Measurements from ENCODE around the gene SUGP2. TPM values are rescaled to one million over a fixed set of nuclear protein-coding genes. Genes with fewer than 3 reads are reported as not detected.
A peak's percentile ranks its signal among the peaks of the same experiment; 100 is the strongest.

SUGP2 gene
- total and polyA plus RNA-seq, 5 experiments from 2014 or later, result 7.4 to 136 (median 8.2) TPM

GRCh38 chr19:19056636-19057275 lies 23.4 kb upstream of the SUGP2 start:
- Mint-ChIP-seq H3K36me3 (peaks cover 0 to 28% (median 4%) of the 10 kb centered on the region in 3 donors), H3K4me1 (peaks cover 0 to 4% (median 0%) of the 10 kb centered on the region in 4 donors), H3K27me3 (no peaks in the 10 kb centered on the region), H3K9me3 (no peaks in the 10 kb centered on the region), H3K27ac (no peak overlapping the region), H3K4me3 (no peak overlapping the region)
- POLR2A ChIA-PET, result no interaction called here
- DNase-seq, result no peak
- ATAC-seq, result no peak

GRCh38 chr19:19055701-19056100 lies 22.4 kb upstream of the SUGP2 start:
- H3K27ac Mint-ChIP-seq, result no peak overlapping the region
- no peak for DNase-seq
- H3K9me3 Mint-ChIP-seq, result no peaks in the 10 kb centered on the region
- H3K4me1 Mint-ChIP-seq, result peaks cover 0 to 2% (median 0%) of the 10 kb centered on the region in 4 donors
- H3K27me3 Mint-ChIP-seq, result no peaks in the 10 kb centered on the region
- POLR2A ChIA-PET, result no interaction called here
- ATAC-seq, result no peak
- H3K36me3 Mint-ChIP-seq, result peaks cover 0 to 35% (median 4%) of the 10 kb centered on the region in 3 donors
- H3K4me3 Mint-ChIP-seq, result no peak overlapping the region

- POLR2A ChIA-PET, result interaction anchor here (0.6 to 0.8 kb wide), 2 partner anchors 44 to 1341 kb away, joined by 3 read pairs; no protein-coding TSS in a partner anchor
- Mint-ChIP-seq H3K36me3 (peaks cover 0 to 40% (median 4%) of the 10 kb centered on the region in 3 donors), H3K9me3 (no peaks in the 10 kb centered on the region), H3K4me1 (peaks cover 0 to 2% (median 0%) of the 10 kb centered on the region in 4 donors), H3K4me3 (no peak overlapping the region), H3K27ac (no peak overlapping the region), H3K27me3 (no peaks in the 10 kb centered on the region)
- no peak for ATAC-seq
- DNase-seq, result no peak
These were observed 21.7 kb upstream of the SUGP2 start for GRCh38 chr19:19054939-19055440.

DNA sequence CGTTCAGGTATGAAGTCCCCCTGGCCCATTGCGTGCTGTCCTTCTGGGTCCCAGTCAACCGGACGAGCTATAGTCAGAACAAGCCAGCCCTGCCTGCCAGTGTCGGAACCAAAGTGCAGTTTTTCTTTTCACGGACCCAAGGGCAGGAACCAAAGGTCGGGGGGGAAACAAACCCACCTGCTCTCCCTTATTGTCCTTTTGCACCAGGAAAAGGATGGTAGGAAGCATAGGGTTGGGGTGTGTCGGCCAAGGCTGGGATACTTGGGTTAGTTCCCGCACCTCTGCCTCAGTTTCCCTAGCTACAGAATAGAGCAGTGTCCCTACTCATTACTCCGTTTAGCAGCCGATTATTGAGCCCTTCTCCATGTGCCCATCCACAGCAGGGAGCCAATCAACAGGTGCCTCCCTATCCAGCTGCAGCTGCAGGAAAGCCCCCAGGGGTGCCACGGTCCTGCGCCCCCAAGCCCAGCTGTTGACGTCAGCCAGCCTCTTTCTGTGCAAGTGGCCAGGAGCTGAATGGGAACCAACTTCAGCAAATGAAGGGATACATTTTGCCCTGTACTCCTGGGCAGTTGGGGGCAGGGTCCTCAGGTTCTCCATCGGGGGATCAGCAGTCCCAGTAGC lies 21.1 kb upstream of the SUGP2 start:
- H3K4me1 Mint-ChIP-seq, result peaks cover 0 to 2% (median 0%) of the 10 kb centered on the region in 4 donors
- POLR2A ChIA-PET, result interaction anchor here (0.8 kb wide), 1 partner anchor 43 kb away, joined by 3 read pairs; no protein-coding TSS in a partner anchor
- ATAC-seq, result no peak
- DNase-seq, result no peak
- H3K27me3 Mint-ChIP-seq, result no peaks in the 10 kb centered on the region
- H3K9me3 Mint-ChIP-seq, result no peaks in the 10 kb centered on the region
- H3K36me3 Mint-ChIP-seq, result peaks cover 0 to 45% (median 4%) of the 10 kb centered on the region in 3 donors
- H3K27ac Mint-ChIP-seq, result peak overlapping the region in 1 of 10 donors; percentile 27
- no peak overlapping the region for H3K4me3 Mint-ChIP-seq

GRCh38 chr19:19053508-19054314 lies 20.4 kb upstream of the SUGP2 start:
- peaks cover 0 to 49% (median 4%) of the 10 kb centered on the region in 3 donors for H3K36me3 Mint-ChIP-seq
- POLR2A ChIA-PET, result interaction anchor here (1.0 kb wide), 1 partner anchor 138 kb away, joined by 3 read pairs; the partner anchor contains the start of gene BORCS8
- DNase-seq (peak; percentile 34 to 81 (median 64)), ATAC-seq (peak; percentile 60 to 89)
- peaks cover 0 to 2% (median 0%) of the 10 kb centered on the region in 4 donors for H3K4me1 Mint-ChIP-seq
- H3K4me3 Mint-ChIP-seq, result no peak overlapping the region
- no peak overlapping the region for H3K27ac Mint-ChIP-seq
- H3K9me3 Mint-ChIP-seq, result no peaks in the 10 kb centered on the region
- no peaks in the 10 kb centered on the region for H3K27me3 Mint-ChIP-seq

DNA sequence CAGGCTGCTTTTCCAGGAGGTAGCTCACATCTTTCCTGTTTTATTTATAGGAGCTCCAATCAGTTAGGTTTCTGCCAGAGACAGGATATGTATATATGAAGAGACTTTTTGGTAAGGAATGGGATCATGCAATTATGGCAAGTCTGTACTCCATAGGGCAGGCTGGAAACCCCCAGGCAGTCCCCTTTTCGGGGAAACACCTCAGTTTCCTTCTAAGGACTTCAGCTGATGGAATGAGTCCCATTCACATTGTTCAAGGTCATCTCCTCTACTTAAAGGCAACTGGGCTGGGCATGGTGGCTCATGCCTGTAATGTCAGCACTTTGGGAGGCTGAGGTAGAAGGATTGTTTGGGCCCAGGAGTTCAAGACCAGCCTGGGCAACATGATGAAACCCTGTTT lies 19.6 kb upstream of the SUGP2 start:
- POLR2A ChIA-PET, result interaction anchor here (1.0 kb wide), 1 partner anchor 139 kb away, joined by 3 read pairs; the partner anchor contains the start of gene BORCS8
- peaks cover 0 to 2% (median 0%) of the 10 kb centered on the region in 4 donors for H3K4me1 Mint-ChIP-seq
- no peak for ATAC-seq

GRCh38 chr19:19051478-19052213 lies 18.3 kb upstream of the SUGP2 start:
- H3K4me3 Mint-ChIP-seq, result no peak overlapping the region
- no peak overlapping the region for H3K27ac Mint-ChIP-seq
- DNase-seq (no peak), ATAC-seq (no peak)
- H3K27me3 Mint-ChIP-seq, result no peaks in the 10 kb centered on the region
- peaks cover 0 to 2% (median 0%) of the 10 kb centered on the region in 4 donors for H3K4me1 Mint-ChIP-seq
- no peaks in the 10 kb centered on the region for H3K9me3 Mint-ChIP-seq
- H3K36me3 Mint-ChIP-seq, result peaks cover 0 to 54% (median 4%) of the 10 kb centered on the region in 3 donors
- POLR2A ChIA-PET, result interaction anchor here (0.5 kb wide), 1 partner anchor 1325 kb away, joined by 3 read pairs; no protein-coding TSS in a partner anchor

More for the DNA sequence above, 19.6 kb upstream of the SUGP2 start:
- no peak for DNase-seq
- H3K27me3 Mint-ChIP-seq, result no peaks in the 10 kb centered on the region
- peaks cover 0 to 46% (median 4%) of the 10 kb centered on the region in 3 donors for H3K36me3 Mint-ChIP-seq
- H3K27ac Mint-ChIP-seq, result no peak overlapping the region
- no peak overlapping the region for H3K4me3 Mint-ChIP-seq
- H3K9me3 Mint-ChIP-seq, result no peaks in the 10 kb centered on the region

DNA sequence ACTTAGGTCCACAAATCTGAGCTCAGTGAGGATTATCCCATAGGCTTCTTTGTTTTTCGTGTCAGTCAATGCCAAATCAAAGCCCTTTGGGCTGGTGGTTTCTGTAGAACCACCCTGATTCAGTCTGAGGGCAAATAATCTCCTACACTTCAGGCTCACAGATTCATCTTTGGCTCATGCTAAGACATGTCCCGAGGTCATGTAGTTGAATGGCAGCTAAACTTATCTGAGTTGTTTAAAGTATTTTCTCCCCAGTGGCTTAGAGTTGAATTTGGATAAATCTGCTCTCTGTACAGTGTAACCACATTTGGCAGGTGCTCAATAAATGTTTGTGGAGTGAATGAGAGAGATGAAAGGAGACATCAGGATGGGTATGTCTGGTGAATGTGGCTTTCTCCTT lies 17.4 kb upstream of the SUGP2 start:
- Mint-ChIP-seq H3K27ac (no peak overlapping the region), H3K9me3 (no peaks in the 10 kb centered on the region), H3K4me1 (peaks cover 0 to 2% (median 0%) of the 10 kb centered on the region in 4 donors), H3K4me3 (no peak overlapping the region), H3K27me3 (no peaks in the 10 kb centered on the region), H3K36me3 (peaks cover 0 to 56% (median 4%) of the 10 kb centered on the region in 3 donors)
- DNase-seq, result no peak
- POLR2A ChIA-PET, result no interaction called here
- no peak for ATAC-seq

GRCh38 chr19:19050104-19050503 lies 16.8 kb upstream of the SUGP2 start:
- Mint-ChIP-seq H3K27me3 (no peaks in the 10 kb centered on the region), H3K36me3 (peaks cover 0 to 60% (median 4%) of the 10 kb centered on the region in 3 donors), H3K9me3 (no peaks in the 10 kb centered on the region), H3K27ac (no peak overlapping the region), H3K4me3 (no peak overlapping the region), H3K4me1 (peaks cover 0 to 2% (median 0%) of the 10 kb centered on the region in 4 donors)
- POLR2A ChIA-PET, result no interaction called here
- ATAC-seq (no peak), DNase-seq (no peak)

- no peaks in the 10 kb centered on the region for H3K9me3 Mint-ChIP-seq
- H3K4me3 Mint-ChIP-seq, result no peak overlapping the region
- peaks cover 0 to 2% (median 0%) of the 10 kb centered on the region in 4 donors for H3K4me1 Mint-ChIP-seq
- DNase-seq (no peak), ATAC-seq (no peak)
- H3K27me3 Mint-ChIP-seq, result no peaks in the 10 kb centered on the region
- POLR2A ChIA-PET, result no interaction called here
- peak overlapping the region in 1 of 10 donors; percentile 55 for H3K27ac Mint-ChIP-seq
- H3K36me3 Mint-ChIP-seq, result peaks cover 0 to 67% (median 6%) of the 10 kb centered on the region in 3 donors
These were observed 16.1 kb upstream of the SUGP2 start for GRCh38 chr19:19049406-19049805.

GRCh38 chr19:19043881-19044280 lies 10.6 kb upstream of the SUGP2 start:
- POLR2A ChIA-PET, result no interaction called here
- Mint-ChIP-seq H3K27me3 (no peaks in the 10 kb centered on the region), H3K4me1 (peaks cover 8 to 22% (median 20%) of the 10 kb centered on the region in 4 donors), H3K4me3 (no peak overlapping the region), H3K36me3 (peaks cover 0 to 49% (median 4%) of the 10 kb centered on the region in 3 donors), H3K9me3 (no peaks in the 10 kb centered on the region), H3K27ac (no peak overlapping the region)
- ATAC-seq, result no peak
- DNase-seq, result no peak

DNA sequence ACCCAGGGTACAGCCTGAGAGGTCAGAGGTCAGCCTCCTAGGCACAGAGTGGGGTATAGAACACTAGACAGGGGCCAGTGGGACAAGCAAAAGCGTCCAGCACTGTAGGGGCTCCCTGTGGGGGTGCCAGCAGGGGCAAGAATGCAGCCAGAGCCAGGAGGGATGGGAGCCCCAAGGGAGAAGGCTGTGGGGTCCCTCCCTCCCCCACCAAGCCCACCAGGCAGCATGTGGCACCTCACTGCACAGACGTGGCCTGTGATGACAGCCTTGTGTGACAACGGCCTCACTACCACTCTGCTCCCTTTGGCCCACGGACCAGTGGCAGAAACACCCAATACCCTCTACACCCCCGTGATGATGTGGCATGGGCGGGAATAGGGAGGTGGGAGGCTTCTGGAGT lies 10.2 kb upstream of the SUGP2 start:
- DNase-seq (no peak), ATAC-seq (no peak)
- Mint-ChIP-seq H3K36me3 (peaks cover 0 to 45% (median 4%) of the 10 kb centered on the region in 3 donors), H3K4me3 (no peak overlapping the region), H3K27me3 (no peaks in the 10 kb centered on the region), H3K9me3 (no peaks in the 10 kb centered on the region), H3K27ac (no peak overlapping the region), H3K4me1 (peaks cover 8 to 22% (median 20%) of the 10 kb centered on the region in 4 donors)
- POLR2A ChIA-PET, result no interaction called here
